ENCODE results near the gene PPP4R4. TPM values are rescaled to one million over a fixed set of nuclear protein-coding genes. Genes with fewer than 3 reads are reported as not detected.

PPP4R4 gene
- total RNA-seq, 1 donor from 2014 or later = 0.06 TPM

- no peak for DNase-seq (ENCODE audit: extremely low read depth, low read depth, low spot score)
These were observed 129.0 kb downstream of the PPP4R4 start for GRCh38 chr14:94303111-94303510.

- DNase-seq (ENCODE audit: extremely low read depth, low read depth, low spot score) = no peak
These were observed 130.1 kb downstream of the PPP4R4 start for GRCh38 chr14:94304243-94304642.

- no peak for DNase-seq (ENCODE audit: extremely low read depth, low read depth, low spot score)
These were observed 131.5 kb downstream of the PPP4R4 start for GRCh38 chr14:94305620-94306019.

GRCh38 chr14:94306047-94306978, 132.2 kb downstream of the PPP4R4 start:
- no peak for DNase-seq (ENCODE audit: extremely low read depth, low read depth, low spot score)

GRCh38 chr14:94307410-94307992, 133.4 kb downstream of the PPP4R4 start:
- no peak for DNase-seq (ENCODE audit: extremely low read depth, low read depth, low spot score)

- DNase-seq (ENCODE audit: extremely low read depth, low read depth, low spot score) = no peak
These were observed 135.6 kb downstream of the PPP4R4 start for GRCh38 chr14:94309721-94310120.

GRCh38 chr14:94310248-94310647, 136.1 kb downstream of the PPP4R4 start:
- no peak for DNase-seq (ENCODE audit: extremely low read depth, low read depth, low spot score)

GRCh38 chr14:94312481-94313246, 138.5 kb downstream of the PPP4R4 start:
- DNase-seq (ENCODE audit: extremely low read depth, low read depth, low spot score) = no peak

- no peak for DNase-seq (ENCODE audit: extremely low read depth, low read depth, low spot score)
These were observed 140.0 kb downstream of the PPP4R4 start for GRCh38 chr14:94313991-94314655.

GRCh38 chr14:94314890-94315289, 140.8 kb downstream of the PPP4R4 start:
- no peak for DNase-seq (ENCODE audit: extremely low read depth, low read depth, low spot score)

- DNase-seq (ENCODE audit: extremely low read depth, low read depth, low spot score) = no peak
These were observed 142.6 kb downstream of the PPP4R4 start for GRCh38 chr14:94316692-94317091.

- DNase-seq (ENCODE audit: extremely low read depth, low read depth, low spot score) = no peak
These were observed 143.1 kb downstream of the PPP4R4 start for GRCh38 chr14:94317259-94317658.

- DNase-seq (ENCODE audit: extremely low read depth, low read depth, low spot score) = no peak
These were observed 146.1 kb downstream of the PPP4R4 start for GRCh38 chr14:94320243-94320642.

- no peak for DNase-seq (ENCODE audit: extremely low read depth, low read depth, low spot score)
These were observed 147.5 kb downstream of the PPP4R4 start for GRCh38 chr14:94321421-94322271.

- no peak for DNase-seq (ENCODE audit: extremely low read depth, low read depth, low spot score)
These were observed 148.8 kb downstream of the PPP4R4 start, which contains the start of gene SERPINA6 for GRCh38 chr14:94322648-94323570. Gene SERPINA6 (minus strand): TSS chr14:94323336. CDS start chr14:94314648, 8,688 bp downstream.

- DNase-seq (ENCODE audit: extremely low read depth, low read depth, low spot score) = no peak
These were observed 154.1 kb downstream of the PPP4R4 start for GRCh38 chr14:94328196-94328595.
